NCI-H1694 treated with DMSO at 0.1 percent for 48 hours (cell line): ENCODE results near the gene MXRA7.
A peak's percentile ranks its signal among the peaks of the same experiment; 100 is the strongest.

Experiments used
- DNase-seq: peaks from one replicate; lab custom pipeline; 2025; lab: John Stamatoyannopoulos, UW

Gene MXRA7

DNA sequence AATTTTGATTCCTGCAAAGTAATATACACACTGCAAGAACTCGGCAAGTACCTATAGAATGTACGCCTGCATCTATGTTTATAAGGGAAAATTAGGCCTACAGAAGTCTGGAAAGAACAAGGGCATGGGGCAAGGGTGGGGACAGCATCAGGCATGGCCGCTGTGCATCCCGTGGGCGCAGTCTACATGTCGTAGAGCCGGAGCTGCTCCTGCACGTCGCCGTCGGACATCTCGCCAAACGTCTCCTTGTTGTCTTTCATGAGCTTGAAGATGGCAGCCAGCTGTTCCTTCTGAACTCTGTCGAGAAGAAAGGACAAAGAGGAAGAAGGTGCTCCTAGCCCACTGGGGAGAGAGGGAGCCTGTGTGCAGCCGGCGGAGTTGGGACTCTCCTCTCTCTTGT lies 33.4 kb downstream of the MXRA7 start:
- DNase-seq: no peak

- DNase-seq: no peak
These were observed 34.1 kb downstream of the MXRA7 start for GRCh38 chr17:76676629-76677028.

DNA sequence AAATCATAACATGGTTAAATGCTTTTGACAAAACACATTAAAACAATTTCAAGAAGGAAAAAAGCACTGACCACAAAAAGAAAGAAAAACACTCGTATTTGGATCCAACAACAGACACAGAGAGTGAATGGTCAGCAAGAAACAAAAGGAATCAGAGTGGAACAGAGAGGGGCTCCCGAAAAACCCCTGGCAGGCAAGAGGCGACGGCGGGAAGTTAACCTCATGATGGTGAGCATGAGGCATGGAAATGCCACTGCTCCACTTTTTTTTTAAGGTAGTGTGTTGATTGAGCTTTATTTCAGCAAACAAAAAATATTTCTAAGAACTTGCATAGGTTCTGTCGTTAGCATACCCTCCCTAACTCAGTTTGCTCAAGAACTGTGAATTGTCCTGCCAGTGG lies 35.1 kb downstream of the MXRA7 start:
- DNase-seq: no peak

DNA sequence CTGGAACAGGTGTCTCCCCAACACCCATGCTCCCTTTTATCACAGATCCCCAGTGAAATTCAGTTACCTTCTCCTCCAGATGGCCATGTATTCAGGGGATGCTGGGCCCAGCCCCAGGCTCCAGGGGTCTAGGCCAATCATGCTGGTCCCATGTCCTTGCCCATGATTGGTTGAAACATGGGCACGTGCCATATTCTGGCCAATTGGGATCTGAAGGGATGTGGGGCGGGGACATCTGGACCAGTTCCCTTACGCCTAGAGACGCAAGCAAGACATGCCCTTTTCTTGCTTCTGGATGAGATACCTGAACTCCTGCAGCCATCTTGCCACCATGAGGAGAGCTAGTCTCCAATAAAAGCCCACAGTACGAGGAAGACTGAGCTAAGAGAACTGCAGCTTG lies 36.2 kb downstream of the MXRA7 start:
- DNase-seq: no peak

- no peak for DNase-seq
These were observed 37.0 kb downstream of the MXRA7 start for GRCh38 chr17:76673729-76674128.

- DNase-seq: no peak
These were observed 37.9 kb downstream of the MXRA7 start for GRCh38 chr17:76672892-76673291.

DNA sequence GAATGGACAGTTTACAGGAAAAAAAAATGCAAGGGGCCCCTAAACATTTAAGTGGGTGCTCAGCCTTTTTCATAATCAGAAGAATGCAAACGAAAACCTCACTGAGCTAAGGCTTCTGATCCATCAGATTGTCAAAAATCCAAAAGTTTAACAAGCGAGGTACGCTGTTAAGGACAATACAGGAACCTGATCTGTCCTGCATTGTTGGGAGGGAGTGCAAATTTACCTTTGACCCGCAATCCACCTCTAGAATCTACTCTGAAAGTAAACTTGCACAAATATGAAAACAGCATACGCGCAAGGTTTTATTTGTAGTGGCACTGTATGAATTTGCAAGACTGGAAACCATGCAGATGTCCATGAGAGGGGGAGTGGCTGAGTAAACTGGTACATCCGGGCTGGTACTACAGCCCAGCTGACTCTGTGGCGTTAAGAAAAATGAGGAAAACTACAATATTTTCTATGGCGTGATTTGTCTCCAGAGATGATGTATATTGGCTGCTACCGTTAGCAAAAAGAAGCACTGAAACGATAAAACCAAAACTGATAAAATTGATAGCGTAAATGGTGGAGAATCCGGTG lies 38.4 kb downstream of the MXRA7 start:
- no peak for DNase-seq

DNA sequence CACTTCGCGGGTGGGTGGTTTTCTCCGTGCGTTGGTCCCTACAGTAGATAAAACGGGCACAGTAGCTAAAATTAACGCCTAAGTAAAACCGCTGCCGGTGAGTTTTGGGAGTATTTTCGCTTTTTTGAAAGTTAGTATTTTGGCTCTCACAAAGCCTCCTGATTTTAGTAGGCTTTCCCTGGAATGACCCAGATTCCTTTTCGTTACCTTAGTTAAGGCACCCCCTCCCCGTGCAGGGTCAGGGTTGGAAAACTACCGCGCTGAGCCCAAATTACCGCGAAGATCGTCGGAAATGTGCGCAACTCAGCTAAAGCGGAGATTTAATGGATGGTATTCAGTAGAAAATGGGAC lies 38.9 kb downstream of the MXRA7 start:
- DNase-seq: no peak

DNA sequence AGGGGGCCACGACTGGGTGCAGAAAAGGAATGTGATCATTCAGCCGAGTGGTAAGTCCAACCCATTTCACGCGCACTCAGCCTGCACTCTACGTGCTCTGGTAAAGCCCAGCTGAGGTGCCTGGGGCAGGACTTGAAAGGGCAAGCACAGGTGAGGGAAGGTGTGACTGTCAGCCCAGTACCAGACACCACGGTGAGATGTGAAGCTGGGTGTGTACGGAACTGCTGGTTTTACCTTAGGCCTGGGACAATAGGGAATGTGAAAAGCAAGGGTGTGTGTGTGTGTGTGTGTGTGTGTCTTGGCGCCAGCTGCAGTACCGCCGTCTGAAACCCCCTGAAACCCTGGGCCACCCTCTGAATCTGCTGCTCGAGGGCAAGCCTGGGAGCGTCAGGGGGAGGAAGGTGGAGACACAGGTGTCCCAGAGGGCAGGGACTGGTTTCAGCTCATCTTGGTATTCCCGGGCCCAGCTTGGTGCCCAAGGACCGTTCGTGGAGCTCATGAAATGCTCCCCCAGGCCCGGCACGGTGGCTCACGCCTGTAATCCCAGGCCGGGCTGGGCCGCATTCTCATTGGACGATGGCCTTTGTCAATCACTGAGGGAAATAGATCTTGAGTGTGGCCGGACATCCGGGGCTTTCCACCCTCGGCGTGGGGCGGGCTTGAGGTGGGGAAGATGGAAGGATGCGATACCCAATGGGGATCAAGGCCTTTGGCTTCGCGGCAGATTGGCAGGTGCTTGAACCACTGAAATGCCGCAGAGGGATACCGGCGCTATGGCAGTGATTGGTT lies 39.4 kb downstream of the MXRA7 start:
- peak; percentile 99 for DNase-seq

GRCh38 chr17:76670718-76671122 lies 40.0 kb downstream of the MXRA7 start:
- DNase-seq: no peak

DNA sequence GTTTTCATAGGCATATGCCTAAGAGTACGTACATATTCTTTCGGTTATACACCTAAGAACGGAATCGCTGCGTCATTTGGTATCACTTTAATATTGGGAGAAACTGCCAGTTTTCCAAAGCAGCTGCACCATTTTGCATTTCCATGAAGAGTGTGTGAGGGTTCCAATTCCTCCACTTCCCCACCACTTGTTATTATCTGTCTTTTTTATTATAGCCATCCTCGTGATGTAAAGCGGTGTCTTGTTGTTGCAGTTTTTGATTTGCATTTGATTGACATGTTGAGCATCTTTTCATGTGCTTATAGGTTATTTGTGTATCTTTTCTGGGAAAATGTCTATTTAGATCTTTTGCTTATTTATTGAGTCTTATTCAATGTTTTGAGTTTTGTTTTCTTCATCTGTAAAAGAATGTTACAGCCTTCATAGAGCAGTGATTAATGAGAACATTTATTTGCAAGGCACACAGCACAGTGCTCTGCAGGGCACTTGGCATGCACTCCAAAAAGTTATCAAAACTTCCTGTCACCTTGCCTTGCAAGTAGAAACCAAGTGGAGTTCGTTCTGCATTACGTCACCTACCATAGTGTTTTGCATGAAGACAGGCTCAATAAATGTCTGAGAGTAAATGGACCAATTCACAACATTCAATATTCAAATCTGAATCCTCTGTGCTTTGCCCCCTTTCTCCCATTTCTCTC lies 40.6 kb downstream of the MXRA7 start:
- no peak for DNase-seq

GRCh38 chr17:76667786-76668453 lies 42.8 kb downstream of the MXRA7 start:
- no peak for DNase-seq

DNA sequence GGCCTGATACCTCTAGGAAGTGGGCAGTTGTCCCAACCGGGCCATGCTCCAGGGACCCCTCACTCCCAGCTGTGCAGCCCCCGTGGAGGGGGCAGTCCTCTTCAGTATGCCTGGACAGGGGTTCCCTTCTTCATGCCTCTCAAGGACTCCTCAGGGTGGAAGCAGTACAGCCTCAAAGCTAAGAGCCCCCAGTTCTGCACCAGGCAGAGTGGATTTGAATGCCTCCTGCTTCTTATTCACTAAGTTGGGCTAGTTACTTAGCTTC lies 43.3 kb downstream of the MXRA7 start:
- DNase-seq: no peak

GRCh38 chr17:76660656-76661042 lies 50.1 kb downstream of the MXRA7 start:
- no peak for DNase-seq

DNA sequence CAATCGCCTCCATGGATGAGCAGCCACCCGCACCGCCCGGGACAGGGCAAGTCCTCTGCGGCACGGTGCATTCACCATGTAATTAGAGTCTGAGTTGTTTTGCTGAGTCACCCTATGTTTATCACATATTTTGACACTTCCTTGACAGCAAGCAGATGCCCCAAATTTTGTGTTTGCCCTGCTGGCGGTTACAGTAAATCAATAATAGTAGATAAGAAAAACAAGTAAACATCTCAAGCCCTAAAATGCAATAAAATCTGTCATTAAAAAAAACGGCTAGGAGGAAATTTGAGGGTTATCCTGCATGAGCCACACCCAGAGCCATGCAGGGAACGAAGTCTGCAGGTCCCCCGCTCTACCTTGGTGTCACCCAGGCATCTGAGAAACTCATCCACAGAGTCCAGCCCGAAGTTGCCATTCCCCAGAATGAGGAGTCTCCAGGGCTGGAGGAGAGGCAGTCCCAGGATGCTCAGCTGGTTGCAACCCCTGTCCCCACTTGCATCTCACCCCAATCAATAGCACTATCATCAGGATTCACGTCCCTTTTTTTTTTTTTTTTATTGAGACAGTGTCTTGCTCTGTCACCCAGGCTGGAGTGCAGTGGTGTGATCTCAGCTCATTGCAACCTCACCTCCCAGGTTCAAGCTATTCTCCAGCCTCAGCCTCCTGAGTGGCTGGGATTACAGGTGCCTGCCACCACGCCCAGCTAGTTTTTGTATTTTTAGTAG lies 50.7 kb downstream of the MXRA7 start:
- peak; percentile 39 for DNase-seq

DNA sequence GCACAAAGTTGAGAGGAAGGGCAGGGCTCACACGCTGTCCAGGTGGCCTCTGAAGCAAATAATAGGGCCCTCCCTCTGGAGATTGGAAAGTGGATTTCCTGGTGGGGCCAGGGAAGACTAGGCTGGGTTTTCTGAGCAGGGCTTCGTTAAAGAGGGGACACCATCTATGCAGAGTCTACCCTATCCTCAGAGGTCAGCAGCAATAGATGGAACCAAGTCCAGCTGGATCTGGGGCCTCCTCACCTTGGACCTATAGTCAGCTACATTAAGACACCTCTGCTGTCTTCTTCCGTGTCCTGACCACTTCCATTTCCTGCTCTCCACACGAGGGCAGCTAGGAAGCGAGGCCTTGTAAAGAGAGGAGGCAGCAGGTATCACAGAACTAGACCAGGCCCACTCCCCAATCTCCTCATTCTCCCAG lies 52.5 kb downstream of the MXRA7 start:
- no peak for DNase-seq

DNA sequence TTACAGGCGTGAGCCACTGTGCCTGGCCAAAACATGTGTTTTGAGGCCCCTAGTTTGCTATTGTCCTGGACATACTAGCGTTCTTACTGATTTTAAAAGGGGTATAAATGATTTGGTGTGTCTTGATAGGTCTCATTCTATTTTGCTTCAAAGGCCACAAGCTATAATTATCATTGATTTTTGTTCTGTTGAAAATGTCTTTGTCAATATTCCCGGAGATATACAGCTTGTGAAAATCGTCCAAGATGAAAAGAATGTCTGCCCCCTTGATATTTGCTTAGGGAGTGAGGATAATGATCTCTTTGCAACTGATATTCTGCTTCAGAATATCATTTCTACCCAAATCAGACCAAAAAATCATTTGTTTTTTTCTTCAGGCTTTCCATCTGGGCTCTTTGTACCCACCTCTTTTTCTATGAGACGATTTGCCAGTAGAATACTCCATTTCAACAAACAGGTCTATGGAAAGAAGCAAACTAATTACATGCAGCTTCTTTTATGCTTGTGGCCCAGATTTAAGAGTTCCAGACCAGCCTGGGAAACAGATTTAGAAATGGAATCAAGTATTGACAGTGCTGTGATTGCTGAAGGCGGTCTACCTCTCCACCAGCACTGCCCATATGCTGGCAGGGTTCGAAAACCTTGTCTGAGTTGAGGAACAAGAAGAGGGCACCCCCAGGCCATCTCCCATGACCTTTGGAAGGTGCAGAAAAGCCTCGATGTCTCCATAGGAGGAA lies 53.1 kb downstream of the MXRA7 start:
- DNase-seq: no peak

DNA sequence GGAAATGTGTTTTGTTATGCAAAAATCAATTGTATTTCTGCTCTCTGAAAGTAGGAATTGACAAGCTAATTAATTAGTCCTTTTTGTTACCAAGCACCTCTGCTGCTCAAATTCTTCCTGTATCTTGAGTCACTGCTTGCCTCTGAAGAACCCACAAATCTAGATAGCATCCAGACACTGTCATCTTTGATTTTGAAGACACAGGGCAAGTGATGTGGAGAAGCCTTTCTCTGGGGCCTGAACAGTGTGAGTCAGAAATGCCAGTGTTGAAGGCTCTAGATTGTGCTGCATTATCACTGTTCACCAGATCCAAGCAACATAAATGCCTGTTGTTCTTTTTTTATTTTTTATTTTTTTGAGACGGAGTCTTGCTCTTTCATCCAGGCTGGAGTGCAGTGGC lies 56.4 kb downstream of the MXRA7 start:
- no peak for DNase-seq

- no peak for DNase-seq
These were observed 60.3 kb downstream of the MXRA7 start for GRCh38 chr17:76650504-76650903.

- no peak for DNase-seq
These were observed 64.1 kb downstream of the MXRA7 start for GRCh38 chr17:76646712-76647111.

- DNase-seq: no peak
These were observed 65.3 kb downstream of the MXRA7 start for GRCh38 chr17:76645481-76645880.

- no peak for DNase-seq
These were observed 65.8 kb downstream of the MXRA7 start for GRCh38 chr17:76644995-76645394.
